IMR-90 (cell line): Measurements from ENCODE around the gene XCR1. TPM values are rescaled to one million over a fixed set of nuclear protein-coding genes. Genes with fewer than 3 reads are reported as not detected.

Source experiments
- ATAC-seq: fragments of 200-7000 bp; cut with Tn5 transposase; 2 replicates; pipeline ENCODE4 v1.9.1; 2020; ENCODE audit warnings: low read depth, mild to moderate bottlenecking, moderate library complexity
- BruUV-seq: library from RNA; stranded (reverse); fragments of 400-500 nt; replicated peaks from 2 replicates; lab custom pipeline; 2021; lab: Mats Ljungman, UMichigan
- CTCF ChIA-PET: fragments of 300-600 bp; formaldehyde crosslinking; extraction: SDS; loops from one replicate; lab custom pipeline; 2021; ENCODE audit warnings: antibody characterized with exemption; lab: Yijun Ruan, JAX
- POLR2A ChIA-PET: fragments of 300-600 bp; sonication (Branson Sonifier 250); formaldehyde crosslinking; loops from one replicate; lab custom pipeline; 2022; ENCODE audit warnings: antibody characterized with exemption; ENCODE audit not compliant: unreplicated experiment; lab: Charles Lee
- DNase-seq: peaks from one replicate; pipeline ENCODE4 v3.0.0; 2013
- H2AFZ ChIP-seq: replicated peaks from 2 replicates; pipeline ENCODE3; 2013; ENCODE audit warnings: low read length, mild to moderate bottlenecking; ENCODE audit not compliant: poor library complexity
- H2AK5ac ChIP-seq: 2 replicates; pipeline ENCODE4 v1.6.1; 2013; ENCODE audit warnings: low read depth, low read length, inconsistent platforms
- H2AK9ac ChIP-seq: replicated peaks from 2 replicates; pipeline ENCODE3; 2013; ENCODE audit warnings: mild to moderate bottlenecking, low read depth, low read length, moderate library complexity; ENCODE audit not compliant: poor library complexity
- H2BK120ac ChIP-seq: 2 replicates; pipeline ENCODE4 v1.6.1; 2013; ENCODE audit warnings: low read depth, low read length, inconsistent platforms
- H2BK15ac ChIP-seq: 3 replicates; pipeline ENCODE4 v1.6.1; 2013; ENCODE audit warnings: low read depth, low read length, inconsistent platforms
- H2BK20ac ChIP-seq: 2 replicates; pipeline ENCODE4 v1.6.1; 2013; ENCODE audit warnings: low read depth, mild to moderate bottlenecking, inconsistent platforms, low read length, moderate library complexity
- H2BK5ac ChIP-seq: 2 replicates; pipeline ENCODE4 v1.6.1; 2013; ENCODE audit warnings: mild to moderate bottlenecking, low read depth, low read length, inconsistent platforms; ENCODE audit not compliant: poor library complexity, severe bottlenecking
- H3K14ac ChIP-seq: replicated peaks from 2 replicates; pipeline ENCODE4 v1.6.1; 2013; ENCODE audit warnings: low read depth, low read length, inconsistent platforms
- H3K18ac ChIP-seq: 2 replicates; pipeline ENCODE4 v1.6.1; 2013; ENCODE audit warnings: low read depth, low read length, control low read depth
- H3K23ac ChIP-seq: 2 replicates; pipeline ENCODE4 v1.6.1; 2013; ENCODE audit warnings: low read depth, low read length, inconsistent platforms
- H3K27ac ChIP-seq: 2 replicates; pipeline ENCODE4 v1.5.1; 2013; ENCODE audit warnings: mild to moderate bottlenecking, control low read depth, low read length; ENCODE audit not compliant: insufficient read depth
- H3K27me3 ChIP-seq: 2 replicates; pipeline ENCODE4 v1.6.1; 2013; ENCODE audit warnings: low read length; ENCODE audit not compliant: control insufficient read depth, insufficient read depth
- H3K36me3 ChIP-seq: 2 replicates; pipeline ENCODE4 v1.6.1; 2013; ENCODE audit warnings: low read length, mixed read lengths; ENCODE audit not compliant: control insufficient read depth, insufficient read depth
- H3K4ac ChIP-seq: 2 replicates; pipeline ENCODE4 v1.6.1; 2013; ENCODE audit warnings: low read depth, low read length, inconsistent platforms
- H3K4me1 ChIP-seq: 2 replicates; pipeline ENCODE4 v1.6.1; 2013; ENCODE audit warnings: low read length, mixed read lengths; ENCODE audit not compliant: control insufficient read depth, insufficient read depth
- H3K4me2 ChIP-seq: 2 replicates; pipeline ENCODE4 v1.6.1; 2013; ENCODE audit warnings: low read depth, mild to moderate bottlenecking, control low read depth, low read length, moderate library complexity
- H3K4me3 ChIP-seq: 2 replicates; pipeline ENCODE4 v1.5.1; 2013; ENCODE audit warnings: low read depth, mild to moderate bottlenecking, control low read depth, low read length, moderate library complexity; ENCODE audit not compliant: insufficient read depth
- H3K56ac ChIP-seq: 2 replicates; pipeline ENCODE4 v1.6.1; 2013; ENCODE audit warnings: low read length, inconsistent platforms; ENCODE audit not compliant: insufficient read depth; ENCODE audit errors: extremely low read depth
- H3K79me1 ChIP-seq, 2 experiments: 2 replicates each; pipeline ENCODE4 v1.6.1; 2013; ENCODE audit warnings: low read length in 2 of 2, inconsistent platforms in 1 of 2, low read depth in 1 of 2
- H3K9ac ChIP-seq: 2 replicates; pipeline ENCODE4 v1.6.1; 2013; ENCODE audit warnings: low read depth, low read length, control low read depth
- H3K9me1 ChIP-seq: 2 replicates; pipeline ENCODE4 v1.6.1; 2013; ENCODE audit warnings: low read length, inconsistent platforms; ENCODE audit not compliant: insufficient read depth
- H3K9me3 ChIP-seq: 2 replicates; pipeline ENCODE4 v1.6.1; 2013; ENCODE audit warnings: low read length; ENCODE audit not compliant: control insufficient read depth, insufficient read depth
- H4K20me1 ChIP-seq: 2 replicates; pipeline ENCODE4 v1.6.1; 2013; ENCODE audit warnings: low read length, inconsistent platforms; ENCODE audit not compliant: insufficient read depth
- H4K5ac ChIP-seq: 2 replicates; pipeline ENCODE4 v1.6.1; 2013; ENCODE audit warnings: mild to moderate bottlenecking, low read depth, low read length, control low read depth
- H4K8ac ChIP-seq, 2 experiments: 2 replicates each; pipeline ENCODE4 v1.6.1; 2013; ENCODE audit warnings: low read depth in 2 of 2, low read length in 2 of 2, control low read depth in 1 of 2, inconsistent platforms in 1 of 2
- H4K91ac ChIP-seq: 2 replicates; pipeline ENCODE4 v1.6.1; 2013; ENCODE audit warnings: low read depth, low read length, inconsistent platforms; ENCODE audit not compliant: insufficient read depth
- ELK1 ChIP-seq: fragments of 150-350 bp; IDR thresholded peaks from 2 replicates; pipeline ENCODE4 v1.6.1; 2016; ENCODE audit warnings: low read depth, mild to moderate bottlenecking, low read length, moderate library complexity, borderline replicate concordance
- FOS ChIP-seq: fragments of 150-350 bp; IDR thresholded peaks from 2 replicates; pipeline ENCODE4 v1.6.1; 2016; ENCODE audit warnings: low read depth, low read length
- MAFK ChIP-seq: IDR thresholded peaks from 2 replicates; pipeline ENCODE4 v1.6.1; 2012; ENCODE audit warnings: low read depth, low read length, improper control_type of control experiment
- MXI1 ChIP-seq: IDR thresholded peaks from 2 replicates; pipeline ENCODE4 v1.6.1; 2012; ENCODE audit warnings: low read depth, mild to moderate bottlenecking, low read length, moderate library complexity, borderline replicate concordance
- RAD21 ChIP-seq: IDR thresholded peaks from 2 replicates; pipeline ENCODE4 v1.6.1; 2012; ENCODE audit warnings: low read length, improper control_type of control experiment
- WGBS, 2 experiments: methylation state at CpG; one replicate each; pipeline versions ENCODE4 v1.1.5 to v1.1.7; 2013; ENCODE audit warnings: missing lambda C conversion rate in 2 of 2; ENCODE audit not compliant: insufficient read length in 1 of 2; ENCODE audit errors: extremely low coverage in 2 of 2; 5-methylcytosine and 5-hydroxymethylcytosine counted together
- dilution Hi-C: fragments of 300-500 bp; cut with HindIII; formaldehyde crosslinking; loops from one replicate; pipeline ENCODE4 v1.14.3; 2018; ENCODE audit warnings: low sequenced_read_pairs; ENCODE audit not compliant: unreplicated experiment
- in situ Hi-C: fragments of 300-500 bp; cut with MboI; formaldehyde crosslinking; loops from 3 replicates; pipeline ENCODE4 v1.14.3; 2019; ENCODE audit warnings: low sequenced_read_pairs, inconsistent platforms, mixed read lengths
- intact Hi-C: fragments of 100-400 bp; cut with micrococcal nuclease; formaldehyde crosslinking; loops from 2 replicates; pipeline ENCODE4 v1.10.0; 2022
- polyA plus RNA-seq, 3 experiments: library from polyadenylated mRNA; depleted of rRNA; stranded (reverse); fragments of >200 nt; gene quantifications; 2 replicates each; pipeline ENCODE4 v1.2.3, GENCODE V29; 2012; ENCODE audit warnings: low replicate concordance in 1 of 3
- total RNA-seq: library from RNA; depleted of rRNA; stranded (reverse); fragments of >200 nt; gene quantifications from 2 replicates; pipeline ENCODE4 v1.2.3, GENCODE V29; 2012

Gene XCR1
- total and polyA plus RNA-seq, 2 of the 4 experiments (the other 2 are of a cell fraction): not detected

- no peak overlapping the region for H3K4me3 ChIP-seq
- H2BK5ac ChIP-seq: no peak overlapping the region
- H4K5ac ChIP-seq: no peak overlapping the region
- BruUV-seq: no TSS peak
- H3K4me2 ChIP-seq: no peak overlapping the region
- H3K23ac ChIP-seq: no peak overlapping the region
- dilution Hi-C loops: no loop called here
- H3K9me3 ChIP-seq: peaks cover 7% of the 10 kb centered on the region
- H3K9me1 ChIP-seq: no peaks in the 10 kb centered on the region; the same call in 1 of the 2 replicates
- no peak overlapping the region for H4K91ac ChIP-seq
- ATAC-seq (no peak), DNase-seq (no peak)
- H3K27ac ChIP-seq: no peak overlapping the region
- peaks cover 5% of the 10 kb centered on the region for H3K27me3 ChIP-seq
- no peak overlapping the region for H3K18ac ChIP-seq
- intact Hi-C loops: no loop called here
- H3K36me3 ChIP-seq: no peaks in the 10 kb centered on the region
- WGBS, 2 experiments: no CpG with 5 or more reads among the region's 1 CpG
- no peak overlapping the region for H3K14ac ChIP-seq
- no peak overlapping the region for H2BK15ac ChIP-seq
- CTCF ChIA-PET: no interaction called here
- H2BK120ac ChIP-seq: no peak overlapping the region
- no peak overlapping the region for H3K56ac ChIP-seq
- no peak overlapping the region for H2BK20ac ChIP-seq
- POLR2A ChIA-PET: no interaction called here
- no peak overlapping the region for H3K9ac ChIP-seq
- H2AK5ac ChIP-seq: no peak overlapping the region
- in situ Hi-C loops: no loop called here
- no peaks in the 10 kb centered on the region for H4K20me1 ChIP-seq
- no peak for TF ChIP-seq MAFK
- TF ChIP-seq FOS: no peak
- no peak for TF ChIP-seq RAD21
- TF ChIP-seq MXI1: no peak
- TF ChIP-seq ELK1: no peak
- H3K4ac ChIP-seq: no peak overlapping the region
- no peaks in the 10 kb centered on the region for H3K4me1 ChIP-seq
- H3K79me1 ChIP-seq: no peaks in the 10 kb centered on the region
- H4K8ac ChIP-seq: no peak overlapping the region
- no peak overlapping the region for H2AK9ac ChIP-seq
- no peak overlapping the region for H2AFZ ChIP-seq
Measured at GRCh38 chr3:46025139-46025538, 2.1 kb downstream of the XCR1 start.
